GM21526 (cell line): Measurements from ENCODE around the gene ZNF329.

ENCODE experiments used
- ATAC-seq: cut with Tn5 transposase; IDR thresholded peaks from one replicate; pipeline ENCODE4 v1.9.1; 2021; ENCODE audit warnings: moderate library complexity; ENCODE audit not compliant: unreplicated experiment, low FRiP score

The ZNF329 gene

DNA sequence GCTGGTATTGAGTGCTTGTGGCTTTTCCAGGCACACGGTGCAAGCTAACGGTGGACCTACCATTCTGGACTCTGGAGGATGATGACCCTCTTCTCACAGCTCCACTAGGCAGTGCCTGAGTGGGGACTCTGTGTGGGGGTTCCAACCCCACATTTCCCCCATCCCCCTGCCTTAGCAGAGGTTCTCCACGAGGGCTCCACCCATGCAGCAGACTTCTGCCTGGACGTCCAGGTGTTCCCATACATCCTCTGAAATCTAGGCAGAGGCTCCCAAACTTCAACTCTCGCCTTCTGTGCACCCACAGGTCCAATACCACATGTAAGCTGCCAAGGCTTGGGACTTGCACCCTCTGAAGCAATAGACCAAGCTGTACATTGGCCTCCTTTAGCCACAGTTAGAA, 27.2 kb downstream of the ZNF329 start:
- no peak for ATAC-seq

DNA sequence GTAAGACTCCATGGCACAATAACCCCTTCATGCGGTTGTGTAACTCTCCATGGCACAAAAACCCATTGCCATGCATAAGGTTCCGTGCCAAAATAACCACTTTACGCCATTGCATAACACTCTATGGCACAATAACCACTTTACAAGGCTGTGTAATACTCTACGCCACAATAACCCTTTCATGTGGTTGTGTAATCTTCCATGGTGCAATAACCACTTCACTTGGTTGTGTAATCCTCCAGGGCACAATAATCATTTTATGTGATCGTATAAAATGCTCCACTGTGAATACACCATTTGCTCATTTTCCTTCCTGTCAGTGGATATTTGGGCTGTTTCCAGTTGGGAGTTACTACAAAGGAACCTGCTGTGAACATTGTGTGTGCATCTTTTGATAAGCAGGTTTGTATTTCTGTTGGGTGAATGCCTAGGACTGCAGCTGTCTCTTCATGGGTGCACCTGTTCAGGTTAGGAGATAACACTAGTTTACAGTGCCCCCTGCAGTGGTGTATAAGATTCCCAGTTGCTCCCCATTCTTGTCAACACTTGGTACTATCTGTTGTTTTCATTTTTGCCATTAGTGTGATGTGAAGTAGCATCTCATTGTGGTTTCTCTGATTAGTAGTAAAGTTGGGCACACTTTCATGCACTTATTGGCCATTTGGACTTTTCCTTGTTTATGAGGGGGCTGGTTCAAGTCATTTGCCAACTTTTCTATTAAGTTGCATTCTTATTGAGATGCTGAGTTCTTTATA, 31.4 kb downstream of the ZNF329 start:
- no peak for ATAC-seq

DNA sequence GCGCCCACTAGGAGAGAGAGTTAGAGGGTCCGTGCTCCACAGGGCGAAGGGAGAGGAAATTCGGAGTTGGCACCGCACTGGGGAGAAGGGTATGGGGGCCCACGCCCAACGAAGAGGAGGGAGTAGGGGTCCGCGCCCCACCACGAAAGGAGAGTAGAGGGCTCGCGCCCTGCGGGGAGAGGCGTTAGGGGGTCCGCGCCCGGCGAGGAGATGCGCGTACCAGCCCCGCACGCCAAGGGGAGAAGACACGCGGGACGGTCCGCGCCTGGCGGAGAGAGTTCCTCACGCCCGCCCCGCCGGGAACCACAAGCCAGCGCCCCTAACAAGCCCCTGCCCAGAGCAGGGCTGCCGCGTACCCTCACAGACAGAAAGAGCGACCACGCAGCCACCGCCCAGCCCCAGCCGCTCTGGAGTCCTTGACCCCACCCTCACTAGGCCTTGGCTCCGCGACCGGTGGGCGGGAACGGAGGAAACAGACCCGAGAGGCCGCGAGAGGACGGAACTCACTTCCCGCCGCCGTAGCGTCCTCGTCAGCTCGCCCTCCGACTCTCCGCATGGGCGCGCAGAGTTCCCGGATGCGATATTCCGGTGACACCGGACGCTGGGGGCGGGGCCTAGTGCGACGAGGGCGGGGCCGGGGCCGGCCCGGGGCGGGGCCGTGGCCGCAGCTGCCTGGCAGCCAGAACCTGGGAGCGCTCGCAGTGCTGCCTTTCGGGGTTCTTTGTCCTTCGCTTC, 32.6 kb downstream of the ZNF329 start:
- ATAC-seq: no peak

DNA sequence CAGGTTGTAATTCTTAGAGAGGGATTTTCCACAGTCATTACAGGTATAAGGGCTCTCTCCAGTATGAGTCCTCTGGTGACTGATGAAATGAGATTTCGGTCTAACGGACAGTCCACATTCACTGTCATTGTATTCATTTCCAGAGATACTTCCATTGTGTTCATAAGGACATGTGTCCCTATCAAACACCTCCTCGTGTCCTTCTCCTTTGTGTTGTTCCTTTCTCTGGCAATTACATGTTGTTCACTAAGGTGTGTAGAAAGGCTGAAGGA, 42.1 kb downstream of the ZNF329 start:
- no peak for ATAC-seq

DNA sequence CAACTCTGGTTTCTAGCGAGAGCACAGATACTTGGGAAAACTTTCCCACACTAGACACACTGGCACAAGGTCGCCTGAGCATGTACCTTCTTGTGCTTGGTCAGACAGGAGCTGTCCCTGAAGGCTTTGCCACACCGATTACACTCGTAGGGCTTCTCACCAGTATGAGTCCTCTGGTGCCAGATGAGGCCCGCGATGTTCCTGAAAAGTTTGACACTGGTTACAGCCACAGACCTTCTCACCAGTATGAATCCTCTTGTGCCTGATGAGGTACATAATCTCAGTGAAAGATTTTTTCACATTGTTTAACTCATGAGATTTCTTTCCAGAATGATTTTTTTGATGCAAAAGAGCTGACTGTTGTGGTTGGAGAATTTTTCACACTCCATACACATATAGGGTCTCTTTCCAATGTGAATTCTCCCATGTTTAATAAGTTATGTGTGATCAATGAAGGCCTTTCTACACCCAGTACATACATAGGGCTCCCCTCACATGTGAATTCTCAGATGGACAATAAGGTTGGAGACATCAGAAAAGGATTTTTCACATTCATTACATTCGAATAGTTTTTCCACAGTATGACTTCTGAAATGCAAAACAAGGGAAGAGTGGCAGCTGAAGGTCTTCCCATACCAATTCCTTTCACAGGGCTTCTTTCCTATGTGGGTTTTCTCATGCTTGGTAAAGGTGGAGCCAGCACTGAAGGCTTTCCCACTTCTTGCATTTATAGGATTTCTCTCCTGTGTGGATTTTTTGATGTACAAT, 42.6 kb downstream of the ZNF329 start:
- ATAC-seq: no peak

DNA sequence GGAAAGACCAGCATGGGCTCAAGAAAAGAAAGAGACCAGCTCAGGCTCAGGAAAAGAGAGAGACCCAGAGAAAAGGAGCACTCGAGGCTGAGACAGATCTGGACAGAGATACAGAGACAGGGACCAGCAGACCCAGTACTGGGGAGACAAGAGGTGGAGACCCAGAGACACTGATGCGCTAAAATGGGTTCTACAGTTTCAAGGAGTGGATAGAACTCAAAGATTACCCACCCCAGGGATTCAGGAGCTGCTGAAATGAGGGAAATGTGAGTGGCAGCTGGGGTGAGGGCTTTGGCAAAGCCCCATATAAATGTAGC, 51.9 kb downstream of the ZNF329 start:
- ATAC-seq: no peak

DNA sequence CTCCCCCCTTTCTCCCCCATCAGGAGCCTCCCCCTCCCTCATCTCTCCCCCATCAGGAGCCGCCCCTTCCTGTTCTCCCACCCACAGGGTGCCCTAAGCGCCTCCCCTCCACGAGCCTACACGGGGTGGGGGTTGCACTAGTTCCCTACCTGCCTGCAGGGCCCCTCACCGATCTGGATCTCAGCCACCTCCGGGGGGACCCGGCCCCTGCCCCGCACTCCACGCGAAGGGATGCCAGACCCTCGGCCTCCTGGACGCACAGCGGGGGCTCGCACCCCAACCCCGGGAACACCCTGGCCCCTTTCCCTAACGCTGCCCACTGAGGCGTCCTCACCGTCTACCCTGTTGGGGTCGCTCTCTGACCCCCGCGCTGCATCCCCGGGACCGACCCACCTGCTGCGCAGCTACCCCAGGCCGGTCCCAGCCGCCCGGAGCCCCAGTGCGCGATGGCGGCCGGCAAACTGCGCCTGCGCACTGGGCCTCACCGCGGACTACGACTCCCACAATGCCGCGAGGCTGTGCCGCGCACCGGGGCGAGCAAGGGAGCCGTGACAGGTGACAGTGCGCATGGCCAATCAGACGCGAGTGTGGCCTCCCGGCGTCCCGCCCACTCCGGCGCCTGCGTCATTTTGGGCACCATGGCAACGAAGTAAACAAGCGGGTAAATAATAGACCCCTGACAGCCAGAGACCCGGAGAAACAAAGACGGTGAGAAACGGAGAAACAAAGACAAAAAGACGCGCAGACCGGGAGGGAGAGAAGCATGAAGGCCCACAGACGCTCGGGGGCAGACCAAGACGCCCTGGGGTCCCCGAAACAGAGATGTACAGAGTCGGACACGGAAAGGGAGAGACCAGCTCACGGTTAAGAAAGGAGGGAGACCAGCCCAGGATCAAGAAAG, 52.6 kb downstream of the ZNF329 start, which contains the start of gene ZSCAN18:
ZSCAN18 (minus strand) TSS at position 451 of the 901 bp plus-strand sequence. CDS start 7,964 bp downstream, outside the sequence.
- ATAC-seq: no peak

DNA sequence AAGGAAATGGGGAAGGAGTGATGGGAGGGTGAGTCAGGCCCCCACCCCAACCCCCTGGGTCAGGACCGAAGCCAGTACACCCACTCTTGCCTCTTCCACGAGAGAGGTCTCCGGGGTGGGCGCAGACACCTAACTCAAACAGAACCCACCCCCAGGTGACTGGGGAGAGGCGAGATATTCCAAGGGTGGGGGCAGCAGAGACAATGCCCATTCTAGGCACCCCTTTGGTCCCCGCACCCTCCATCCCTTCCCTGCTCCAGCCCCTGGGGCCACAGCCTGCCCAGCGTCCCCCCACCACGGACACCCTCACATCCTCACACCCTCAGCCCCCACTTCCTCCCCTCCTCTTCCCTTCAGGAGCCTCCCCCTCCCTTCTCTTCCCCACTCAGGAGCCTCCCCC, 53.2 kb downstream of the ZNF329 start:
- no peak for ATAC-seq

- no peak for ATAC-seq
These were observed 53.7 kb downstream of the ZNF329 start for GRCh38 chr19:58096884-58097283.

- no peak for ATAC-seq
These were observed 55.3 kb downstream of the ZNF329 start for GRCh38 chr19:58095328-58095727.

DNA sequence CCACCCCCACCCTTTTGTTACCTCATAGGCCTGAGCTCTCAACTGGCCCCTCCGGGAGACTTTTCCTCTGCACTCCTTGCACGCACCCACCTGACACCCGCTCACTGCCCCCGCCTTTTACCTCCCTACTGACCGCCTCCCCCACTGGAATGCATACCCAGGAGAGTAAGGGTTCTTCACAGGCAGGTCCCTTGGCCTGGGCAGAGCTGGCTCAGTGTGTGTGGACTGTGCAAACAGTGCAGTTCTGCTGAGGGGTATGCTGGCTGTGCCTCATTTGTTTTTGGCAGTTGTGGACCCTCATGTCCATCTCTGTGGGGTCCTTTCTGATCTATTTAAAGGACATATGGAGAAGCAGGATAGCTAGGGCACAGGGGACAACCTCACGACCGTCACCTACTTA, 57.5 kb downstream of the ZNF329 start:
- no peak for ATAC-seq

DNA sequence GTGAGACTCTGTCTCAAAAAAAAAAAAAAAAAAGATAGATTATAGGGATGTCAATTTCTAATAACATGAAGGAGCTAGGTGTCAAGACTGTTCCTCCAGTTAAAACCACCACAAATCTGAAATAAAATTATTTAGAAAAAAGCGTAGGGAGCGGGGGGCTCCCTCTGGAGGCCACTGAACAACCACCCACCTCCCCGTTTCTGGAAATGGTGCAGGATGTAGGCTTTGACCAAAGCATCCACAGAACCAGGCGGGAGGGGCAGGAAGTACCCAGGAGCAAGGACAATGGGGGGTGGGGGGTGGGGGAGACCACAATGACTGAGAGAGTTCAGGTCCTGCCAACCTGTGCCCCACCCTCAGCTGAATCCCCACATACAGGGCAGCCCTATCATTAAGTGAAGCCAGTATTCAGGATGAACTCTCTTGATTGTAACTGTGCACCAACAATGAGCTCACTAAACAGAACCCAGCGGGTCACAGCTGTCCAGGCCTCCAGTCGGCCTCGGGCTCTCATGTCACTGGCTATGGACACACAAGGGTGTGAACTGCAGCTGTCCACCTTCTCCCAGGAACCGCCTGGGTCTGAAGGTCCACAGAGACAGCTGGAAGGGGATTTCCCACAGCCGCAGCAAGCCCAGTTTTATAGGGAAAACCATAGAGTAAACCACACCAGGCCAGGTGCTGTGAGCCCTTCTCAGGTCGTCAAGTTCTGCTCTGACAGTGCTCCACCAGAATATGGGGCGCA, 59.2 kb downstream of the ZNF329 start:
- no peak for ATAC-seq

- ATAC-seq: no peak
These were observed 60.7 kb downstream of the ZNF329 start for GRCh38 chr19:58089846-58090245.

DNA sequence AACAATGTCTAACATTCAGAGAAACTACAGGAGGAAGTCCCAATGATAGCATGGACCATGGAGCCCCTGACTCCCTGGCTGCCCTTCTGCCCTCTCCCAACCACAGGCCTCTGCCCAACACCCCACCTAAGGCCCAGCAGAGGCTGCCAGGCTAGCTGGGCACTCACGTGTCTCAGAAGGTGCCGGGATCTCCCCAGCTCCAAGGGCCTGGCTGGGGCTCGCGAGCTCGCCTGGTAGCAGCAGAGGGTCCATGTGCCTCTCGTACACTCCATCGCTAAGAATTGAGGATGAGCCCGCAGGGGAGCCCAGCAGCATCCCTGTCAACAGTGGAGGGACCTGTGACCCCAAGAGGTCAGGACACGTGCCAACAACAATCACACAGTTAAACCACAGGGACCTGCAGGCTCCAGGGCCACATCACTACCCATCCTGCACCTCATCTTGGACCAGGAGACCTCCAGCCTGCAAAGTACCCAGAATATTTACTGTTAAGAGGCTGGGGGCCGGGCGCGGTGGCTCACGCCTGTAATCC, 62.0 kb downstream of the ZNF329 start:
- no peak for ATAC-seq

GRCh38 chr19:58086825-58087710, 63.5 kb downstream of the ZNF329 start:
- no peak for ATAC-seq

DNA sequence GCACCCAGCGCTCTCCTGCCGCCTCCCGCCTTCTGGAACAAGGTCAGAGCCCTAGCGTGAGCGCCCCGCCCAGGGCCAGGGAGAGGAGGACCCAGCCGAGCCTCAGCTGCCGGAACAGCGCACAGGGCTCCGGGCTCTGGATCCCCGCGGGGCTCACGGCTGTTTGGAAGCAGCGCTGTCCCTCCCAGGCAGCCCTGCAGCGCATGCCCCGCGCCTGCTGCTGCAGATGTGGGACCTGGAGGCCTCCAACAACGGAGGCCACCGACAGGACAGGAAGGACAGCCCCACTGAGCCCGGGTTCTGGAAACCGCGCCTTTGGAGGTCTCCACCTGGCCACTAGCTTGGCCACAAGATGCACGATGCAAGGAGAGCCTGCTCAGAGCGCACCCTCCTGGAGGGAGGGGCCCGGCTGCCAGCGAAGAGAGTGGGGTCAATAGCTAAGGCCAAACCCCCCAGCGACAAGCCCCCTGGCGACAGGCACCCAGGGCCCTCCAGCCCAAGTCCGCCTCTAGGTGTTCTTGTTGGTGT, 65.2 kb downstream of the ZNF329 start:
- ATAC-seq: no peak

DNA sequence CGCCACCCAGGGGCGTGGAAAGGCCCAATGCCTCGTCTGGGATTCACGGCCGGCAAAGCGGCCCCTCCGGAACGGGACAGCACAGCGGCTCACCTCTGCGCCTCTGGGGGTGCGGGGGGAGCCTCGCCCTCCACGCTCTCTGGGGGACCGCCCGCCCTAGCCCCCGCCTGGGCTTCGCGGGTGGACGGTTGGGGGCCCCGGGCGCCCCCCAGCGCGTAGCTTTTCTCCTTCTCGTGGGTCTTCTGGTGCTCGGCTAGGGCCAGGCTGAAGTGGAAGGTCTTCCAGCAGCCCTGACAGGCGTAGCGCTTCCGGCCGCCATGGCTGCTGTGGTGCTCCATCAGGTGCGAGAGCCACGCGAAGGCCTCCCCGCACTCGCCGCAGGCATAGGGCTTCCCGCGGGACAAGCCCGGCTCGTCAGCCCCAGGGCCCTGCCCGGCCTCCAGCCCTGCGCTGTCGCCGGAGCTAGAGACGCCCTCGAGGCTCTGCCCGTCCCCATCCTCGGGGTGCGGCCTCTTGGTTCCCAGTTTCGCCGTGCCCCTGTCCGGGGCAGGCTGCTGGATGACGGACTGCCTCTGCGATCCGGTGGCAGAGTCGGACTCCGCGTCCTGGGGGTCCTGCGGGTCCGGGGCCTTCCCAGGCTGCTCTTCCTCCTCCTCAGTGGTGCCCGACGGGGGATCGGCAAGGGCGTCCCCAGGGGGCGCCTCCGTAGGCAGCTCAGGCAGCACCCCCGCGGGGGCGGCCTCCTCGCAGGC, 65.8 kb downstream of the ZNF329 start:
- no peak for ATAC-seq

GRCh38 chr19:58083021-58083420, 67.6 kb downstream of the ZNF329 start:
- ATAC-seq: no peak
